B cell (primary cell): ENCODE measurements around the gene GCDH. TPM values are rescaled to one million over a fixed set of nuclear protein-coding genes. Genes with fewer than 3 reads are reported as not detected.

Experiments used
- ATAC-seq: fragments of 200-7000 bp; cut with Tn5 transposase; one replicate; pipeline ENCODE4 v1.10.0; 2021; ENCODE audit warnings: low read depth, mild to moderate bottlenecking, moderate number of reproducible peaks, moderate library complexity
- CTCF ChIA-PET: fragments of 350-600 bp; sonication (Branson Sonifier 250); formaldehyde crosslinking; loops from one replicate; lab custom pipeline; 2021; ENCODE audit warnings: antibody characterized with exemption, inconsistent platforms; lab: Charles Lee
- POLR2A ChIA-PET: fragments of 350-600 bp; sonication (Branson Sonifier 250); formaldehyde crosslinking; loops from one replicate; lab custom pipeline; 2021; ENCODE audit warnings: antibody characterized with exemption; lab: Charles Lee
- DNase-seq: peaks from one replicate; pipeline ENCODE4 v3.0.0; 2013
- H2AFZ ChIP-seq: 2 replicates; pipeline ENCODE4 v1.6.1; 2012; ENCODE audit warnings: mild to moderate bottlenecking, low read depth, low read length; ENCODE audit not compliant: insufficient read depth, poor library complexity, severe bottlenecking
- H3K27ac ChIP-seq, 2 donors: 1 replicate in 1 of 2; 2 replicates in 1 of 2; pipeline ENCODE4 v1.5.1; 2012 to 2013; ENCODE audit warnings: low read length in 2 of 2, mild to moderate bottlenecking in 2 of 2, moderate library complexity in 1 of 2
- H3K27me3 ChIP-seq, 4 experiments: fragments of 200-600 bp in 1 of 4; sonication (generic) in 1 of 4; replicated peaks in 1 of 4; 1 replicate in 2 of 4; 2 replicates in 2 of 4; pipeline versions ENCODE4 v1.6.1 to v1.7.0; 2013 to 2016; ENCODE audit warnings: low read length in 3 of 4, mild to moderate bottlenecking in 2 of 4, mixed read lengths in 1 of 4, moderate library complexity in 1 of 4; ENCODE audit not compliant: insufficient read depth in 4 of 4, control insufficient read depth in 3 of 4; ENCODE audit errors: control extremely low read depth in 1 of 4
- H3K36me3 ChIP-seq, 2 experiments: replicated peaks in 1 of 2; 1 replicate in 1 of 2; 2 replicates in 1 of 2; pipeline versions ENCODE4 v1.6.1 to v1.7.1; 2013; ENCODE audit warnings: low read length in 1 of 2; ENCODE audit not compliant: insufficient read depth in 2 of 2, control insufficient read depth in 1 of 2; ENCODE audit errors: control extremely low read depth in 1 of 2, extremely low read depth in 1 of 2
- H3K4me1 ChIP-seq, 2 donors: fragments of 200-600 bp in 1 of 2; sonication (generic) in 1 of 2; 1 replicate in 1 of 2; 2 replicates in 1 of 2; pipeline versions ENCODE4 v1.5.1 to v1.6.1; 2013 to 2017; ENCODE audit warnings: low read length in 2 of 2; ENCODE audit not compliant: control insufficient read depth in 2 of 2, insufficient read depth in 2 of 2
- H3K4me2 ChIP-seq: replicated peaks from 2 replicates; pipeline ENCODE3; 2012; ENCODE audit warnings: mild to moderate bottlenecking, low read depth, low read length; ENCODE audit not compliant: poor library complexity, severe bottlenecking
- H3K4me3 ChIP-seq, 5 experiments: fragments of 200-600 bp in 1 of 5; sonication (generic) in 1 of 5; 1 replicate in 3 of 5; 2 replicates in 2 of 5; pipeline versions ENCODE4 v1.5.1 to v1.7.0; 2011 to 2016; ENCODE audit warnings: low read length in 4 of 5, mild to moderate bottlenecking in 4 of 5, low read depth in 2 of 5, control low read depth in 1 of 5, moderate library complexity in 1 of 5; ENCODE audit not compliant: insufficient read depth in 1 of 5; ENCODE audit errors: control extremely low read depth in 1 of 5, extremely low read depth in 1 of 5
- H3K79me2 ChIP-seq: fragments of 200-600 bp; sonication (generic); one replicate; pipeline ENCODE4 v1.6.0; 2016; ENCODE audit warnings: low read length; ENCODE audit not compliant: control insufficient read depth, insufficient read depth
- H3K9ac ChIP-seq: fragments of 200-600 bp; sonication (generic); 2 replicates; pipeline ENCODE4 v1.6.1; 2017; ENCODE audit warnings: mild to moderate bottlenecking, low read length, moderate library complexity
- H3K9me3 ChIP-seq, 3 donors: one replicate each; pipeline versions ENCODE4 v1.6.1 to v1.7.1; 2013; ENCODE audit warnings: low read length in 2 of 3; ENCODE audit not compliant: control insufficient read depth in 2 of 3, insufficient read depth in 1 of 3; ENCODE audit errors: control extremely low read depth in 1 of 3
- H4K20me1 ChIP-seq: 2 replicates; pipeline ENCODE4 v1.6.0; 2012; ENCODE audit warnings: mild to moderate bottlenecking, low read length; ENCODE audit not compliant: insufficient read depth, control insufficient read depth, poor library complexity, severe bottlenecking
- H3K27ac Mint-ChIP-seq: one replicate; pipeline ENCODE4 v1.8.0; 2021; ENCODE audit warnings: mixed read lengths
- H3K27me3 Mint-ChIP-seq: one replicate; pipeline ENCODE4 v1.8.0; 2021; ENCODE audit warnings: mixed read lengths
- H3K4me1 Mint-ChIP-seq: one replicate; pipeline ENCODE4 v1.8.0; 2021; ENCODE audit warnings: mixed read lengths
- H3K4me3 Mint-ChIP-seq: one replicate; pipeline ENCODE4 v1.8.0; 2021; ENCODE audit warnings: mixed read lengths
- H3K9me3 Mint-ChIP-seq: one replicate; pipeline ENCODE4 v1.8.0; 2022; ENCODE audit warnings: mixed read lengths; ENCODE audit not compliant: insufficient read depth
- EZH2 ChIP-seq: IDR thresholded peaks from 2 replicates; pipeline ENCODE4 v1.6.1; 2012; ENCODE audit warnings: borderline replicate concordance, low read depth, mild to moderate bottlenecking, moderate library complexity, low read length; ENCODE audit not compliant: insufficient read depth, poor library complexity, severe bottlenecking
- whole genome bisulfite sequencing: methylation state at CpG from one replicate; pipeline ENCODE4 v1.1.5; 2013; ENCODE audit warnings: missing lambda C conversion rate; ENCODE audit not compliant: insufficient coverage; 5-methylcytosine and 5-hydroxymethylcytosine counted together
- intact Hi-C: fragments of 100-400 bp; cut with micrococcal nuclease; formaldehyde crosslinking; loops from one replicate; pipeline ENCODE4 v1.10.0; 2022
- polyA plus RNA-seq: library from polyadenylated mRNA; depleted of rRNA; stranded (reverse); fragments of >200 nt; gene quantifications from 2 replicates; pipeline ENCODE4 v1.2.3, GENCODE V29; 2012
- total RNA-seq, 2 donors: library from RNA; stranded (reverse); fragments of 120-200 nt in 1 of 2; gene quantifications; 1 replicate in 1 of 2; 2 replicates in 1 of 2; pipeline versions ENCODE4 v1.2.3 to v1.2.4, GENCODE V29; 2013 to 2022
- TF ChIP-seq, protein P1 (sequence below): fragments of 200-600 bp; IDR thresholded peaks from one replicate; pipeline ENCODE4 v1.8.0; 2022; ENCODE audit warnings: antibody characterized with exemption, mild to moderate bottlenecking

Gene GCDH
- total and polyA plus RNA-seq, 2 donors (not counting 1 experiment from before 2014, with no cell fraction given), result 48.9 to 61.2 TPM

DNA sequence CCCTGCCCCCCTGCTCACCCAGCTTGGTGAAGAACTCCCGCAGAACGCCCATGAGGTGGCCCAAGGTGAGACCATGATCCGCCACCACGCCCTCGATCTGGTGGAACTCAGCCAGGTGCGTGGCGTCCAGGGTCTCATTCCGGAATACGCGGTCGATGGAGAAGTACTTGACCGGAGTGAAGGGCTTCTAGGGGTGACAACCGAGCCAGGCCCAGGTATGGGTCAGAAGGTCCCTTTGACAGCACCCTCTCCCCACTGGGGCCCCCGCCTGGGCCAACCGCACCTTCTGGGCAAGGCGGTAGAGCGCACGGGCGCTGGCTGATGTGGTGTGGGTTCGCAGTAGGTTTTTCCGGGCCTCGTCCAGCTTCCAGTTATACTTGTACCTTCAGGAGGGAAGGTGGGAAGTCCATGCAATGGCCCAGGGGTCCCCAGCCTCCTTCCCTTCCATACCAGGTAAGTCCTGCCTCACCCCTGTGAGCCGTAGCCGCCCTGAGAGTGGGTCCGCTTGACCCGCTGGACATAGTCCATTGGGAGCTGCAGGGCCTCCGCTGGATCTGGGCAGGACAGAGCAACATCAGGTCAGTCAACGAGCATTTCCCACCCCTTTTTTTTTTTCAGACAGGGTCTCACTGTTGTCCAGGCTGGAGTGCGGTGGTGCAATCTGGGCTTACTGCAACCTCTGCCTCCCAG, 33.8 kb downstream of the GCDH start:
- no peak overlapping the region for H3K27ac ChIP-seq
- Mint-ChIP-seq H3K27me3 (no peaks in the 10 kb centered on the region), H3K9me3 (no peaks in the 10 kb centered on the region), H3K27ac (no peak overlapping the region), H3K4me3 (no peak overlapping the region), H3K4me1 (peaks cover 3% of the 10 kb centered on the region)
- H4K20me1 ChIP-seq, result peaks cover 21% of the 10 kb centered on the region
- H3K9me3 ChIP-seq, result no peaks in the 10 kb centered on the region
- H3K27me3 ChIP-seq, result no peaks in the 10 kb centered on the region
- WGBS, result 98% methylated on average over 25 of the region's 29 CpGs
- H3K36me3 ChIP-seq, result peaks cover 2 to 64% of the 10 kb centered on the region in 2 experiments
- no peak overlapping the region for H3K4me3 ChIP-seq
- CTCF ChIA-PET, result interaction anchor here (0.8 kb wide), 1 partner anchor 41 kb away, joined by 3 read pairs; no protein-coding TSS in a partner anchor
- TF ChIP-seq EZH2, result no peak
- TF ChIP-seq, protein P1, sequence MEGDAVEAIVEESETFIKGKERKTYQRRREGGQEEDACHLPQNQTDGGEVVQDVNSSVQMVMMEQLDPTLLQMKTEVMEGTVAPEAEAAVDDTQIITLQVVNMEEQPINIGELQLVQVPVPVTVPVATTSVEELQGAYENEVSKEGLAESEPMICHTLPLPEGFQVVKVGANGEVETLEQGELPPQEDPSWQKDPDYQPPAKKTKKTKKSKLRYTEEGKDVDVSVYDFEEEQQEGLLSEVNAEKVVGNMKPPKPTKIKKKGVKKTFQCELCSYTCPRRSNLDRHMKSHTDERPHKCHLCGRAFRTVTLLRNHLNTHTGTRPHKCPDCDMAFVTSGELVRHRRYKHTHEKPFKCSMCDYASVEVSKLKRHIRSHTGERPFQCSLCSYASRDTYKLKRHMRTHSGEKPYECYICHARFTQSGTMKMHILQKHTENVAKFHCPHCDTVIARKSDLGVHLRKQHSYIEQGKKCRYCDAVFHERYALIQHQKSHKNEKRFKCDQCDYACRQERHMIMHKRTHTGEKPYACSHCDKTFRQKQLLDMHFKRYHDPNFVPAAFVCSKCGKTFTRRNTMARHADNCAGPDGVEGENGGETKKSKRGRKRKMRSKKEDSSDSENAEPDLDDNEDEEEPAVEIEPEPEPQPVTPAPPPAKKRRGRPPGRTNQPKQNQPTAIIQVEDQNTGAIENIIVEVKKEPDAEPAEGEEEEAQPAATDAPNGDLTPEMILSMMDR, result no peak
- ATAC-seq, result no peak
- H3K9ac ChIP-seq, result no peak overlapping the region
- POLR2A ChIA-PET, result interaction anchor here (0.6 to 1.2 kb wide), 2 partner anchors 9 kb away, joined by 4 to 6 read pairs; partner anchors contain the start of gene FARSA
- no peak overlapping the region for H2AFZ ChIP-seq
- peaks cover 14% of the 10 kb centered on the region for H3K79me2 ChIP-seq
- H3K4me2 ChIP-seq, result no peak overlapping the region
- no peaks in the 10 kb centered on the region for H3K4me1 ChIP-seq
- DNase-seq, result no peak
- intact Hi-C loops, result no loop called here

DNA sequence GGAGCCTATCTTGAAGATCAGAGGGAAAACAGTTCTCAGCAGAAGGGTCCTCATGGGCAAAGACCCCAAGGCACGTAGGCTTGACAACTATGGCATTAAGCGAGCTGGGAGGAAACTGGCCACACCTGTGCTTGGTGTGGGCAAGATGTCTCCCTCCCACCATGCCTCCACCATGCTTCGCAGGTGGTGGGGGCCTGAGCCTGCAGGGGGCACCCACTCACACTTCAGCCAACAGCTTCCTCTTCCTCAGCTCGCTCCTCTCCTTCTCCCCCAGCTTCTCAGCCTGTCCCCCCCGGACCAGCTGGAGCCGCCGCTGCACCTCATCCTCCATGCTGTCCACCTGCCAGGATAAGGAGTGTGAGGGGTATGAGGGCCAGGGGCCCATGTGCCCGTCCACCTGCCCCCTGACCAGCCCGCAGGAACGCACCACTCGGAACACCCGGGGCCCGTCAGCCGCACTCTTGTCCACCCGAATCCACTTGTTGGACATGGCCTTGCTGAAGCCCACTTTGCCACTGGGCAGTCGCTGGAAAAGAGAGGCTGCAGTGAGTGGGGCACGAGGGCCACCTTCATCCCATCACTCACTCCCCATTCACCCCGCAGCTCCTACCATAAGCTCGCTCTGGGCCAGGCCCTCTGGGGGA, 39.2 kb downstream of the GCDH start:
- Histone ChIP-seq H3K4me1 (peaks cover 14 to 21% of the 10 kb centered on the region in 2 donors), H3K36me3 (peaks cover 5 to 43% of the 10 kb centered on the region in 2 experiments), H2AFZ (no peak overlapping the region), H3K27me3 (no peaks in the 10 kb centered on the region), H3K27ac (no peak overlapping the region), H3K4me2 (no peak overlapping the region), H3K9me3 (no peaks in the 10 kb centered on the region), H3K9ac (no peak overlapping the region), H3K79me2 (peaks cover 60% of the 10 kb centered on the region), H3K4me3 (no peak overlapping the region), H4K20me1 (peaks cover 29% of the 10 kb centered on the region)
- ChIA-PET POLR2A (no interaction called here), CTCF (no interaction called here)
- Mint-ChIP-seq H3K27ac (no peak overlapping the region), H3K9me3 (no peaks in the 10 kb centered on the region), H3K27me3 (no peaks in the 10 kb centered on the region), H3K4me3 (no peak overlapping the region), H3K4me1 (peaks cover 24% of the 10 kb centered on the region)
- DNase-seq (peak; percentile 20), ATAC-seq (no peak)
- 83% methylated on average over 10 of the region's 19 CpGs for WGBS
- TF ChIP-seq, protein P1, result no peak
- TF ChIP-seq EZH2, result no peak
- intact Hi-C loops, result no loop called here
